IMR-90 (cell line): ENCODE data around the gene SYT8.

Experiments
- BHLHE40 ChIP-seq: fragments of 150-350 bp; IDR thresholded peaks from 2 replicates; pipeline ENCODE4 v1.6.1; 2016; ENCODE audit warnings: mild to moderate bottlenecking, low read depth, low read length
- CEBPB ChIP-seq: IDR thresholded peaks from 2 replicates; pipeline ENCODE4 v1.6.1; 2012; ENCODE audit warnings: low read depth, low read length, improper control_type of control experiment
- CHD1 ChIP-seq: IDR thresholded peaks from 2 replicates; pipeline ENCODE4 v1.6.1; 2012; ENCODE audit warnings: low read depth, low read length, improper control_type of control experiment
- FOS ChIP-seq: fragments of 150-350 bp; IDR thresholded peaks from 2 replicates; pipeline ENCODE4 v1.6.1; 2016; ENCODE audit warnings: low read depth, low read length
- POLR2A ChIP-seq: IDR thresholded peaks from 2 replicates; pipeline ENCODE4 v1.6.1; 2012; ENCODE audit warnings: mild to moderate bottlenecking, low read depth, low read length
- RCOR1 ChIP-seq: IDR thresholded peaks from 2 replicates; pipeline ENCODE4 v1.6.1; 2012; ENCODE audit warnings: mild to moderate bottlenecking, low read length, improper control_type of control experiment; ENCODE audit not compliant: insufficient replicate concordance
- RFX5 ChIP-seq: IDR thresholded peaks from 2 replicates; pipeline ENCODE4 v1.8.0; 2012; ENCODE audit warnings: low read depth, mild to moderate bottlenecking, low read length, moderate library complexity
- TF ChIP-seq, protein P1 (sequence below): conservative IDR thresholded peaks from 2 replicates; pipeline ENCODE4 v1.5.1; 2012; ENCODE audit warnings: mild to moderate bottlenecking, low read depth, low read length, improper control_type of control experiment
- TF ChIP-seq, protein P2 (sequence below): fragments of 150-350 bp; IDR thresholded peaks from 2 replicates; pipeline ENCODE4 v1.6.1; 2016; ENCODE audit warnings: low read depth, mild to moderate bottlenecking, low read length, moderate library complexity, borderline replicate concordance
- TF ChIP-seq, protein P3 (sequence below): fragments of 150-350 bp; IDR thresholded peaks from 2 replicates; pipeline ENCODE4 v1.6.1; 2017; ENCODE audit warnings: mild to moderate bottlenecking, antibody characterized with exemption, low read length, low read depth

DNA sequence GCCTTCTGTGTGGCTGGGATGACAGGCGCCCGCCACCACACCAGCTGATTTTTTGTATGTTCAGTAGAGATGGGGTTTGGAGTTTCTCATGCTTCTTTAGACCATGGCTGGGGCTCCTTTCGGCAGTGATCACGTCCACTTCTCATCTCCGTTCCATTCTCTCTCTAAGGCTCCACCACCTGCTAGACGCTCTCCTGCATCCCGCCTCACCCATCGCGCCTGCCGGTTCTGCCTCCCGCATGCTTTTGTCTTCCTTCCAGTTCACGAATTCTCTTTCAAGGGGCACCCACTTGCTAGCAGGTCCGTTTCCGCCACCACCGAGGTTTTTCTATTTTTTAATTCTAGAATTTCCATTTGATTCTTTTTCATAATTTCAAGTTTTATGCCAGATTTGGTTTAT lies 22.0 kb upstream of the SYT8 start:
- TF ChIP-seq, protein P1, sequence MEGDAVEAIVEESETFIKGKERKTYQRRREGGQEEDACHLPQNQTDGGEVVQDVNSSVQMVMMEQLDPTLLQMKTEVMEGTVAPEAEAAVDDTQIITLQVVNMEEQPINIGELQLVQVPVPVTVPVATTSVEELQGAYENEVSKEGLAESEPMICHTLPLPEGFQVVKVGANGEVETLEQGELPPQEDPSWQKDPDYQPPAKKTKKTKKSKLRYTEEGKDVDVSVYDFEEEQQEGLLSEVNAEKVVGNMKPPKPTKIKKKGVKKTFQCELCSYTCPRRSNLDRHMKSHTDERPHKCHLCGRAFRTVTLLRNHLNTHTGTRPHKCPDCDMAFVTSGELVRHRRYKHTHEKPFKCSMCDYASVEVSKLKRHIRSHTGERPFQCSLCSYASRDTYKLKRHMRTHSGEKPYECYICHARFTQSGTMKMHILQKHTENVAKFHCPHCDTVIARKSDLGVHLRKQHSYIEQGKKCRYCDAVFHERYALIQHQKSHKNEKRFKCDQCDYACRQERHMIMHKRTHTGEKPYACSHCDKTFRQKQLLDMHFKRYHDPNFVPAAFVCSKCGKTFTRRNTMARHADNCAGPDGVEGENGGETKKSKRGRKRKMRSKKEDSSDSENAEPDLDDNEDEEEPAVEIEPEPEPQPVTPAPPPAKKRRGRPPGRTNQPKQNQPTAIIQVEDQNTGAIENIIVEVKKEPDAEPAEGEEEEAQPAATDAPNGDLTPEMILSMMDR = no peak
- TF ChIP-seq POLR2A = no peak
- TF ChIP-seq CEBPB = no peak
- no peak for TF ChIP-seq RCOR1
- TF ChIP-seq RFX5 = no peak
- no peak for TF ChIP-seq CHD1
- no peak for TF ChIP-seq BHLHE40
- TF ChIP-seq FOS = no peak
- TF ChIP-seq, protein P2, sequence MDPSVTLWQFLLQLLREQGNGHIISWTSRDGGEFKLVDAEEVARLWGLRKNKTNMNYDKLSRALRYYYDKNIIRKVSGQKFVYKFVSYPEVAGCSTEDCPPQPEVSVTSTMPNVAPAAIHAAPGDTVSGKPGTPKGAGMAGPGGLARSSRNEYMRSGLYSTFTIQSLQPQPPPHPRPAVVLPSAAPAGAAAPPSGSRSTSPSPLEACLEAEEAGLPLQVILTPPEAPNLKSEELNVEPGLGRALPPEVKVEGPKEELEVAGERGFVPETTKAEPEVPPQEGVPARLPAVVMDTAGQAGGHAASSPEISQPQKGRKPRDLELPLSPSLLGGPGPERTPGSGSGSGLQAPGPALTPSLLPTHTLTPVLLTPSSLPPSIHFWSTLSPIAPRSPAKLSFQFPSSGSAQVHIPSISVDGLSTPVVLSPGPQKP = no peak
- TF ChIP-seq, protein P3, sequence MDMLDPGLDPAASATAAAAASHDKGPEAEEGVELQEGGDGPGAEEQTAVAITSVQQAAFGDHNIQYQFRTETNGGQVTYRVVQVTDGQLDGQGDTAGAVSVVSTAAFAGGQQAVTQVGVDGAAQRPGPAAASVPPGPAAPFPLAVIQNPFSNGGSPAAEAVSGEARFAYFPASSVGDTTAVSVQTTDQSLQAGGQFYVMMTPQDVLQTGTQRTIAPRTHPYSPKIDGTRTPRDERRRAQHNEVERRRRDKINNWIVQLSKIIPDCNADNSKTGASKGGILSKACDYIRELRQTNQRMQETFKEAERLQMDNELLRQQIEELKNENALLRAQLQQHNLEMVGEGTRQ = no peak
